ENCODE data around the gene EXT2. TPM values are rescaled to one million over a fixed set of nuclear protein-coding genes. Genes with fewer than 3 reads are reported as not detected.
A peak's percentile ranks its signal among the peaks of the same experiment; 100 is the strongest.

EXT2 gene
- total RNA-seq, 2 donors from 2014 or later, result 76.5 to 96.7 TPM

- intact Hi-C loops (cut with DNase I), result no loop called here
- no peak for DNase-seq (ENCODE audit: low spot score)
- WGBS, result 89% methylated on average over 3 of the region's 3 CpGs
These were observed 129.5 kb downstream of the EXT2 start for GRCh38 chr11:44224867-44225501.

GRCh38 chr11:44226490-44226889 lies 131.0 kb downstream of the EXT2 start:
- DNase-seq (ENCODE audit: low spot score), result no peak

More at GRCh38 chr11:44224867-44225501, 129.5 kb downstream of the EXT2 start:
- Histone ChIP-seq H3K36me3 (no peaks in the 10 kb centered on the region), H3K27ac (no peak overlapping the region), H3K27me3 (replicated peaks; ENCODE audit: insufficient read depth) (no peaks in the 10 kb centered on the region), H3K9me3 (no peaks in the 10 kb centered on the region), H3K4me1 (replicated peaks) (no peaks in the 10 kb centered on the region), H3K4me3 (no peak overlapping the region)
- TF ChIP-seq POLR2A (IDR thresholded peaks at IDR 0.05), result no peak
- TF ChIP-seq POLR2AphosphoS5 (IDR thresholded peaks at IDR 0.05), result no peak
- TF ChIP-seq CTCF (IDR thresholded peaks at IDR 0.05), result no peak

GRCh38 chr11:44226945-44227344 lies 131.5 kb downstream of the EXT2 start:
- Histone ChIP-seq H3K27ac (no peak overlapping the region), H3K9me3 (no peaks in the 10 kb centered on the region), H3K4me3 (no peak overlapping the region), H3K36me3 (no peaks in the 10 kb centered on the region), H3K27me3 (replicated peaks; ENCODE audit: insufficient read depth) (no peaks in the 10 kb centered on the region), H3K4me1 (replicated peaks) (no peaks in the 10 kb centered on the region)
- intact Hi-C loops (cut with DNase I), result no loop called here
- 61% methylated on average over 4 of the region's 4 CpGs for WGBS
- no peak for DNase-seq (ENCODE audit: low spot score)
- TF ChIP-seq CTCF (IDR thresholded peaks at IDR 0.05) (no peak), POLR2AphosphoS5 (IDR thresholded peaks at IDR 0.05) (no peak), POLR2A (IDR thresholded peaks at IDR 0.05) (no peak)

More at GRCh38 chr11:44226490-44226889, 131.0 kb downstream of the EXT2 start:
- Histone ChIP-seq H3K9me3 (no peaks in the 10 kb centered on the region), H3K27ac (no peak overlapping the region), H3K4me1 (replicated peaks) (no peaks in the 10 kb centered on the region), H3K4me3 (no peak overlapping the region), H3K36me3 (no peaks in the 10 kb centered on the region), H3K27me3 (replicated peaks; ENCODE audit: insufficient read depth) (no peaks in the 10 kb centered on the region)
- intact Hi-C loops (cut with DNase I), result no loop called here
- TF ChIP-seq CTCF (IDR thresholded peaks at IDR 0.05), result no peak
- TF ChIP-seq POLR2A (IDR thresholded peaks at IDR 0.05), result no peak
- 69% methylated on average over 2 of the region's 2 CpGs for WGBS

- intact Hi-C loops (cut with DNase I), result no loop called here
- H3K4me3 ChIP-seq, result no peak overlapping the region
- 77% methylated on average over 6 of the region's 6 CpGs for WGBS
- no peak for DNase-seq (ENCODE audit: low spot score)
- no peaks in the 10 kb centered on the region for H3K9me3 ChIP-seq
- H3K4me1 ChIP-seq (replicated peaks), result no peaks in the 10 kb centered on the region
- no peak overlapping the region for H3K27ac ChIP-seq
- no peaks in the 10 kb centered on the region for H3K36me3 ChIP-seq
- no peaks in the 10 kb centered on the region for H3K27me3 ChIP-seq (replicated peaks; ENCODE audit: insufficient read depth)
- TF ChIP-seq POLR2A (IDR thresholded peaks at IDR 0.05) (no peak), POLR2AphosphoS5 (IDR thresholded peaks at IDR 0.05) (no peak), CTCF (IDR thresholded peaks at IDR 0.05) (no peak)
These were observed 132.9 kb downstream of the EXT2 start for GRCh38 chr11:44228379-44228778.

GRCh38 chr11:44229098-44229497 lies 133.6 kb downstream of the EXT2 start:
- 30% methylated on average over 4 of the region's 4 CpGs for WGBS
- H3K36me3 ChIP-seq, result no peaks in the 10 kb centered on the region
- H3K9me3 ChIP-seq, result no peaks in the 10 kb centered on the region
- H3K27ac ChIP-seq, result no peak overlapping the region
- no peak overlapping the region for H3K4me3 ChIP-seq
- TF ChIP-seq POLR2AphosphoS5 (IDR thresholded peaks at IDR 0.05) (peak; percentile 71), CTCF (IDR thresholded peaks at IDR 0.05) (no peak)
- peak; percentile 78 for DNase-seq (ENCODE audit: low spot score)
- no peaks in the 10 kb centered on the region for H3K4me1 ChIP-seq (replicated peaks)
- intact Hi-C loops (cut with DNase I), result no loop called here
- H3K27me3 ChIP-seq (replicated peaks; ENCODE audit: insufficient read depth), result no peaks in the 10 kb centered on the region
